SU-DHL-6 (cell line): ENCODE data around the gene NDST4.

Experiments used
- H2AFZ ChIP-seq: fragments of 200-600 bp; sonication (generic); 2 replicates; pipeline ENCODE4 v1.6.1; 2014; ENCODE audit warnings: low read depth, mild to moderate bottlenecking, moderate library complexity, mixed read lengths, antibody characterized with exemption, low read length; ENCODE audit not compliant: severe bottlenecking
- H3F3A ChIP-seq: fragments of 200-600 bp; shearing (Covaris generic); 2 replicates; pipeline ENCODE4 v1.6.0; 2016; ENCODE audit warnings: antibody characterized with exemption, mild to moderate bottlenecking; ENCODE audit not compliant: insufficient read depth
- H3K27ac ChIP-seq: fragments of 200-600 bp; sonication (generic); 2 replicates; pipeline ENCODE4 v1.5.1; 2016; ENCODE audit warnings: low read depth, mild to moderate bottlenecking, low read length, moderate library complexity, mixed read lengths
- H3K27me3 ChIP-seq: fragments of 200-600 bp; sonication (generic), shearing (Covaris generic); 2 replicates; pipeline ENCODE4 v1.6.0; 2014; ENCODE audit warnings: mild to moderate bottlenecking, low read length
- H3K36me3 ChIP-seq: fragments of 200-600 bp; sonication (generic); 2 replicates; pipeline ENCODE4 v1.6.1; 2014; ENCODE audit warnings: mild to moderate bottlenecking, low read length, mixed read lengths
- H3K4me2 ChIP-seq: fragments of 300-600, 200-600 bp; shearing (Covaris generic), sonication (generic); 2 replicates; pipeline ENCODE4 v1.6.0; 2014; ENCODE audit warnings: low read length, low read depth, mild to moderate bottlenecking; ENCODE audit not compliant: poor library complexity, severe bottlenecking
- H3K4me3 ChIP-seq: fragments of 200-600 bp; sonication (generic); 2 replicates; pipeline ENCODE4 v1.5.1; 2014; ENCODE audit warnings: antibody characterized with exemption, low read length, mild to moderate bottlenecking, mixed read lengths; ENCODE audit not compliant: insufficient read depth, poor library complexity, severe bottlenecking
- H3K79me2 ChIP-seq: fragments of 200-600 bp; sonication (generic); 2 replicates; pipeline ENCODE4 v1.6.1; 2014; ENCODE audit warnings: mild to moderate bottlenecking, low read length, moderate library complexity; ENCODE audit not compliant: insufficient read depth
- H3K9ac ChIP-seq: fragments of 200-600 bp; sonication (generic); 2 replicates; pipeline ENCODE4 v1.7.0; 2014; ENCODE audit warnings: mild to moderate bottlenecking, low read length
- H3K9me2 ChIP-seq: fragments of 200-600 bp; sonication (generic); replicated peaks from 2 replicates; pipeline ENCODE4 v1.6.1; 2014; ENCODE audit warnings: low read length; ENCODE audit not compliant: insufficient read depth
- H3K9me3 ChIP-seq: fragments of 200-600 bp; sonication (generic); 2 replicates; pipeline ENCODE4 v1.6.1; 2014; ENCODE audit warnings: low read length, mixed read lengths; ENCODE audit not compliant: insufficient read depth
- H4K20me1 ChIP-seq: fragments of 200-600 bp; sonication (generic); 2 replicates; pipeline ENCODE4 v1.6.1; 2014; ENCODE audit warnings: low read depth, mild to moderate bottlenecking, antibody characterized with exemption, low read length, moderate library complexity, mixed read lengths
- CTCF ChIP-seq: fragments of 200-600 bp; sonication (generic); IDR thresholded peaks from one replicate; pipeline ENCODE4 v1.5.1; 2017; ENCODE audit warnings: antibody characterized with exemption, mild to moderate bottlenecking, low read length, moderate library complexity; ENCODE audit not compliant: insufficient read depth, poor library complexity, severe bottlenecking
- EZH2phosphoT487 ChIP-seq: fragments of 200-600 bp; sonication (generic), shearing (Covaris generic); conservative IDR thresholded peaks from 2 replicates; pipeline ENCODE4 v1.6.1; 2018; ENCODE audit warnings: mild to moderate bottlenecking, antibody characterized with exemption, low read length, moderate library complexity, mixed read lengths

The NDST4 gene

GRCh38 chr4:114999880-115000279 is 113.5 kb downstream of the NDST4 start:
- Histone ChIP-seq H3K79me2 (no peaks in the 10 kb centered on the region), H3K36me3 (no peaks in the 10 kb centered on the region), H3K4me2 (no peak overlapping the region), H3K4me3 (no peak overlapping the region), H3K9me2 (no peaks in the 10 kb centered on the region), H4K20me1 (no peaks in the 10 kb centered on the region), H3K9ac (no peak overlapping the region), H2AFZ (no peak overlapping the region), H3K27ac (no peak overlapping the region), H3K27me3 (no peaks in the 10 kb centered on the region), H3K9me3 (no peaks in the 10 kb centered on the region), H3F3A (no peaks in the 10 kb centered on the region)
- TF ChIP-seq CTCF = no peak
- TF ChIP-seq EZH2phosphoT487 = no peak

- H3K4me3 ChIP-seq = no peak overlapping the region
- no peak overlapping the region for H3K27ac ChIP-seq
- H3K4me2 ChIP-seq = no peak overlapping the region
- no peaks in the 10 kb centered on the region for H3K27me3 ChIP-seq
- no peaks in the 10 kb centered on the region for H4K20me1 ChIP-seq
- H3F3A ChIP-seq = no peaks in the 10 kb centered on the region
- no peaks in the 10 kb centered on the region for H3K9me2 ChIP-seq
- H3K9ac ChIP-seq = no peak overlapping the region
- no peaks in the 10 kb centered on the region for H3K9me3 ChIP-seq
- TF ChIP-seq CTCF (no peak), EZH2phosphoT487 (no peak)
- H3K36me3 ChIP-seq = no peaks in the 10 kb centered on the region
- H3K79me2 ChIP-seq = no peaks in the 10 kb centered on the region
- no peak overlapping the region for H2AFZ ChIP-seq
These were observed 115.1 kb downstream of the NDST4 start for GRCh38 chr4:114998316-114998715.

- no peak for TF ChIP-seq EZH2phosphoT487
- no peak for TF ChIP-seq CTCF
- H3K27ac ChIP-seq = no peak overlapping the region
These were observed 115.7 kb downstream of the NDST4 start for GRCh38 chr4:114997576-114998247.

More at GRCh38 chr4:114997576-114998247, 115.7 kb downstream of the NDST4 start:
- Histone ChIP-seq H3K79me2 (no peaks in the 10 kb centered on the region), H3K9me2 (no peaks in the 10 kb centered on the region), H3K27me3 (no peaks in the 10 kb centered on the region), H3K4me2 (no peak overlapping the region), H2AFZ (no peak overlapping the region), H3F3A (no peaks in the 10 kb centered on the region), H3K36me3 (no peaks in the 10 kb centered on the region), H4K20me1 (no peaks in the 10 kb centered on the region), H3K9me3 (no peaks in the 10 kb centered on the region), H3K9ac (no peak overlapping the region), H3K4me3 (no peak overlapping the region)
